GM08714 (cell line): Measurements from ENCODE around the gene COL3A1.

ENCODE experiments used
- H3K4me3 ChIP-seq: fragments of 200-500 bp; sonication (Bioruptor generic); 2 replicates; pipeline ENCODE4 v1.5.1; 2014; ENCODE audit warnings: mild to moderate bottlenecking, low read length, inconsistent platforms
- ZNF274 ChIP-seq: IDR thresholded peaks from 2 replicates; pipeline ENCODE4 v1.6.1; 2012; ENCODE audit warnings: mild to moderate bottlenecking, low read depth, low read length

The COL3A1 gene

DNA sequence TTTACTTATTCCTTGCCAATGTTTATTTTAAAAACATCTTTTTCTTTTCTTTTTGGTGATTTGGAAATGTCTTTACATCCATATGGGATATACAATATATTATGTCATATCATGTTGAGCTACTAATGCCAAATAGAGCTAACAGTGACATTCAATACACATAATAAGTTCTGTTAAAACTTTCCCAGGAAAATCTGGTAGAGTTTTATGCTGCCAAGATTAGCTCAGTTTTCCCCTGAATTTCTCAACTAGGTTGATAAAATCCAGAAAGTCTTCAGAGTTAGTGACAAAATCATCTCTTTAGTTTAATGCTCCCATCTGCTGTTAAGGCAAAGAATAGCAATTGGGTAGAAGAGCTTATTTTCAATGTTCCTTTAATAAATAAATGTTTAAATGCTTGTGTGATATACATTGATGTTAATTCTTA lies 9.9 kb downstream of the COL3A1 start:
- H3K4me3 ChIP-seq = no peak overlapping the region
- TF ChIP-seq ZNF274 = no peak

DNA sequence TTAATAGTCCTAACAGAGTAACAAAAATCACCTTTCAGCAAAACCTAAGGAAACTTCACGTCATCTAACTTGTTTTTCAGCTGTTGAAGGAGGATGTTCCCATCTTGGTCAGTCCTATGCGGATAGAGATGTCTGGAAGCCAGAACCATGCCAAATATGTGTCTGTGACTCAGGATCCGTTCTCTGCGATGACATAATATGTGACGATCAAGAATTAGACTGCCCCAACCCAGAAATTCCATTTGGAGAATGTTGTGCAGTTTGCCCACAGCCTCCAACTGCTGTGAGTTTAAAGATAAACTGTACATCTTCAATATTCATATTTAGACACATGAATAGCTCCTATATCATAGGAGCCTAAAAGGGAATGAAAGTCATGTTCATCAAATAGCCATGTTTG lies 10.5 kb downstream of the COL3A1 start:
- TF ChIP-seq ZNF274 = no peak
- H3K4me3 ChIP-seq = no peak overlapping the region

DNA sequence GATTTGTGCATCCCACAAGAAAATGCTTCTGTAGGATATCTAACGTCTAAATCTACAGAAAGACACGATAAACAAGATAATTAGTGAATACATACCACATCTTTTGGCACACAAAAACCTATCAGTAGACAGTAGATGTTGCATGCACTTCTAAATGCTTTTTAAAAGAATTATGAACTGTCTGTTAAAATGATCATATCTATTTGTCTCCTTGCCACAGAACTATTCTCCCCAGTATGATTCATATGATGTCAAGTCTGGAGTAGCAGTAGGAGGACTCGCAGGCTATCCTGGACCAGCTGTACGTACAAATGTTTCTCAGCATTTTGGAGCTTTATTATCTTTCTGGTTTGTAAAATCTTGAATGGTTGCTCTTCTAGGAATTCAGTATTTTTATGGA lies 12.7 kb downstream of the COL3A1 start:
- H3K4me3 ChIP-seq = no peak overlapping the region
- TF ChIP-seq ZNF274 = no peak

DNA sequence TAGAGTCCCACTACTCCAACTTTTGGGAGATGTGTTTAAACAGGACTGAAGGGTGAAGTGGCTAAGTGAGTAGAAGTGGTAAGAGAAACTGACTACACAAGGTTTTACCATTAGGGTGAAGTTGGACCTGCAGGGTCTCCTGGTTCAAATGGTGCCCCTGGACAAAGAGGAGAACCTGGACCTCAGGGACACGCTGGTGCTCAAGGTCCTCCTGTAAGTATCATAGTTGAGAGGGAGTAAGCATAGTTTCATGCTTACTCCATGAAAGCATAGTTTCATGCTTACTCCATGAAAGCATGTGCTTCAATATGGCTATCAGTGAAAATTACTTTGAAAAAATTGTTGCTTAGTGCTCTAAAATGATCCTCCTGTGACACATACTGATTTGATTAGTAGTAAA lies 19.1 kb downstream of the COL3A1 start:
- TF ChIP-seq ZNF274 = no peak
- no peak overlapping the region for H3K4me3 ChIP-seq

DNA sequence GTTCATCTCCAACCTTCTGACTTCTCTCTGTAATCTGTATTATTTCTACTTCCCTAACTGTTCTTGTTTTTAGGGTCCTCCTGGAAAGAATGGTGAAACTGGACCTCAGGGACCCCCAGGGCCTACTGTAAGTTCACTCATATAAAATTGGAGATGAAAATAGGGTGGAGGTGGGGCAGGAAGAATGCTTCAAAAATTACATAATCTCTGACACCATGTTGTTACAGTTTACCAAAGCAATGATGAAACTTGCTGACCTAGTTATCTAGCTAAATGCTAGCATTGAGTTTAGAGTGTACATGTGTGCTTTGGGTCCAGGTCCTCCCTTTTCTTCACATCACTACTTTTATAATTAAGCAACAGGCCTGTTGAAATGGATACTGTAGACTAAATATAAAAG lies 23.1 kb downstream of the COL3A1 start:
- H3K4me3 ChIP-seq = no peak overlapping the region
- TF ChIP-seq ZNF274 = no peak

DNA sequence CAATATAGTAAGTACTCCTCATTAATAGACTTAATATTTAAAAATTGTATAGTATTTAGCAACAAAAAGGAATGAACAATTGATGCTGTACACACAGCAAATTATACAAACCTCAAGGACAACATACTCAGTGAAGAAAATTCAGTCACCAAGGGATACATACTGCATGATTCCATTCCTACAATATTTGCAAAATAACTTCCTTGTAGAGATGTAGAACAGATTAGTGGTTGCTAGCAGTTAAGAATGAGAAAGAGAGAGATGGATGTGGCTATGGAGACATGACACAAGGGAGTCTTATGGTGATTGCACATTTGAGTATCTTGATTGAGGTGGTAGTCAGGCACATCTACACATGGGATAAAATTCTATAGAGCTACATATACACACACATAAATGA lies 26.0 kb downstream of the COL3A1 start:
- TF ChIP-seq ZNF274 = no peak

DNA sequence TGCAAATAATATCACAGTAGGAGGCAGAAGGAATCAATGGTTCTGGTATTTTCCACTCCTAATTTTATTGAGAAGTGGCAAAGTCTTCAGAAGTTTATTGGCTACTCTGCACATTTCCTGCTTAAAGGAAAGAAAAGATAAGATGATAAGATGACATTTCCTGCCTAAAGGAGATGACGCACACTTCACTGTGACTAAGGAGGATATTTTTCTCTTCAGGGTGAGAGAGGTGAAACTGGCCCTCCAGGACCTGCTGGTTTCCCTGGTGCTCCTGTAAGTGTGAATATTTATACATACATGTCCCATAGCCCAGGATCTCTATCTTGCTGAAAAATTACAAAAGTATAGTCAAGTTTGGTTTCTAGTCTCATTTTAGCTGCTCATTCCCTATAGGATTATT lies 27.9 kb downstream of the COL3A1 start:
- no peak overlapping the region for H3K4me3 ChIP-seq
- no peak for TF ChIP-seq ZNF274

More for the DNA sequence above, 26.0 kb downstream of the COL3A1 start:
- H3K4me3 ChIP-seq = no peak overlapping the region

DNA sequence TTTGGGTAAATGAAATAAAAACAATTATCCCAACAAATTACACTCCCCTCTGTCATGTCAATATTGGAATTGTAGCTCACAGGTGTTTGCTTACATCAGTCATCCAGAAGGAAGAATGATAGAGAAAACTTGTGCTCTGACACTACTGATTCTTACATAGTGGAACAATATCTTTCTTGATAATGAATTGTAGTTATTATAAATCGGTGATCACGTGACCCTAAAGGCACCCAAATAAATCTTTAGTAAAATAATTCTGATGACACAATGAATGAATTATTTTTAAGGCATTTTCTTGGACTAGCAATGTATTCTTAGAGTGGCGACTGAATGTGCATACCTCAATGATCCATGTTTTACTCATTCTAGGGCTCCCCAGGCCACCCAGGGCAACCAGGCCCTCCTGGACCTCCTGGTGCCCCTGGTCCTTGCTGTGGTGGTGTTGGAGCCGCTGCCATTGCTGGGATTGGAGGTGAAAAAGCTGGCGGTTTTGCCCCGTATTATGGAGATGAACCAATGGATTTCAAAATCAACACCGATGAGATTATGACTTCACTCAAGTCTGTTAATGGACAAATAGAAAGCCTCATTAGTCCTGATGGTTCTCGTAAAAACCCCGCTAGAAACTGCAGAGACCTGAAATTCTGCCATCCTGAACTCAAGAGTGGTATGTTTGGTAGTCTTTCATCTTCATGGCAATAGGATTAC lies 34.5 kb downstream of the COL3A1 start:
- no peak for TF ChIP-seq ZNF274

DNA sequence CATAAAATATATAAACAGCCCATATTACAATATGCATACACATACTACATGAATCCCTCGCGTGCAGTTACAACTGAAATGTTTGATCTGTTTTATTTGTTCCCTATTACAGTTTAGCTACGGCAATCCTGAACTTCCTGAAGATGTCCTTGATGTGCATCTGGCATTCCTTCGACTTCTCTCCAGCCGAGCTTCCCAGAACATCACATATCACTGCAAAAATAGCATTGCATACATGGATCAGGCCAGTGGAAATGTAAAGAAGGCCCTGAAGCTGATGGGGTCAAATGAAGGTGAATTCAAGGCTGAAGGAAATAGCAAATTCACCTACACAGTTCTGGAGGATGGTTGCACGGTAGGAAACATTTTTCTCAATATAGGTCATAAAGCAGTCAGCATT lies 36.4 kb downstream of the COL3A1 start:
- no peak overlapping the region for H3K4me3 ChIP-seq
- TF ChIP-seq ZNF274 = no peak

More for the DNA sequence above, 34.5 kb downstream of the COL3A1 start:
- no peak overlapping the region for H3K4me3 ChIP-seq

DNA sequence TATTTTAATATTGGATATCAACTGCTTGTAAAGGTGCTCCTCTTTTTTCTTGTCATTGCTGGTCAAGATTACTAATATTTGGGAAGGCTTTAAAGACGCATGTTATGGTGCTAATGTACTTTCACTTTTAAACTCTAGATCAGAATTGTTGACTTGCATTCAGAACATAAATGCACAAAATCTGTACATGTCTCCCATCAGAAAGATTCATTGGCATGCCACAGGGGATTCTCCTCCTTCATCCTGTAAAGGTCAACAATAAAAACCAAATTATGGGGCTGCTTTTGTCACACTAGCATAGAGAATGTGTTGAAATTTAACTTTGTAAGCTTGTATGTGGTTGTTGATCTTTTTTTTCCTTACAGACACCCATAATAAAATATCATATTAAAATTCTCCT lies 38.2 kb downstream of the COL3A1 start:
- no peak overlapping the region for H3K4me3 ChIP-seq
- no peak for TF ChIP-seq ZNF274

DNA sequence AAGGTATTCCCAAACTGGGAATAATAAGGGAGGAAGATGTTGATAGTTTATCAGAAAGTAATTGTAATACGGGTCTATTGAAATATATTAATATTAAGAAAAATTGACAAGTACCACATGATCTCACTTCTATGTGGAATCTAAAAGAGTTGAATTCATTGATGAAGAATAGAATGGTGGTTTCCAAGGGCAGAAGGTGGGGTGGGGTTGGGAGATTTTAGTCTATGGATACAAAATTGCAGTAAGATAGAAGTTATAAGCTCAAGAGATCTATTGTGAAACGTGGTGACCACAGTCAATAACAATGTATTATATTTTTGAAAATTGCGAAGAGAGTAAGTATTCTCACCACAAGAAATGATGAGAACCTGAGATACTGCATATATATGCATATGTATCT lies 38.9 kb downstream of the COL3A1 start:
- no peak for TF ChIP-seq ZNF274
- no peak overlapping the region for H3K4me3 ChIP-seq

DNA sequence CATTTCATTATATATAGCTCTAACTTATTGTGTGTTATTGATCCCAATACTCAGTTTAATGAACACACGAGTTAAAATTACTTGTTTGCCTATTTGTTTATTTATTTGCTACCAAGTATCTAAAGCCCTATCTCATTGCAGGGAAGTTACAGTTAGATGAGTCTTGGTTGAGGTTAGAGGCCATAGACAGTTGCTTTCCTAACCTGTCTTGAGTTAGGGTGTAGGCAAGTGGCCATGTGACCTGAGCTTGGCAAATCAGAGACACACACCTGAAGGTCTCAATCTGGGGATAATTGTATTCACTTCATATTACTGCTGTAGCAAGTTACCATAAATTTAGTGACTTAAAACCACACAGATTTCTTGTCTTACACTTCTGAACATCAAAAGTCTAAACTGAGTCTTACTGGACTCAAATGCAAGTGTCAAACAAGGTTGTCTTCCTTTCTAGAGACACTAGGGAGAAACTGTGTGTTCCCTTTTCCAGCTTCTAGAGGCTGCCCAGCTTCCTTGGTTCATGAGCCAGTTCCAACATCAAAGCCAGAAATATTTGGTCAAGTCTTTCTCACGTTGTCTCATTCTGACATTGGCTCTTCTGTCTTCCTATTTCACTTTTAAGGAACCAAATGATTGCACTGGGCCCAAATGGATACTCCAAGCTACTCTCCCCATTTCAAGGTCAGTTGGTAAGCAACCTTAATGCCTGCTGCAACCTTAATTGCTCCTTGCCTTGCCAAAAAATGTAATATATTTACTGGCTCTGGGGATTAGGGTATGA lies 39.7 kb downstream of the COL3A1 start:
- TF ChIP-seq ZNF274 = no peak
- no peak overlapping the region for H3K4me3 ChIP-seq

DNA sequence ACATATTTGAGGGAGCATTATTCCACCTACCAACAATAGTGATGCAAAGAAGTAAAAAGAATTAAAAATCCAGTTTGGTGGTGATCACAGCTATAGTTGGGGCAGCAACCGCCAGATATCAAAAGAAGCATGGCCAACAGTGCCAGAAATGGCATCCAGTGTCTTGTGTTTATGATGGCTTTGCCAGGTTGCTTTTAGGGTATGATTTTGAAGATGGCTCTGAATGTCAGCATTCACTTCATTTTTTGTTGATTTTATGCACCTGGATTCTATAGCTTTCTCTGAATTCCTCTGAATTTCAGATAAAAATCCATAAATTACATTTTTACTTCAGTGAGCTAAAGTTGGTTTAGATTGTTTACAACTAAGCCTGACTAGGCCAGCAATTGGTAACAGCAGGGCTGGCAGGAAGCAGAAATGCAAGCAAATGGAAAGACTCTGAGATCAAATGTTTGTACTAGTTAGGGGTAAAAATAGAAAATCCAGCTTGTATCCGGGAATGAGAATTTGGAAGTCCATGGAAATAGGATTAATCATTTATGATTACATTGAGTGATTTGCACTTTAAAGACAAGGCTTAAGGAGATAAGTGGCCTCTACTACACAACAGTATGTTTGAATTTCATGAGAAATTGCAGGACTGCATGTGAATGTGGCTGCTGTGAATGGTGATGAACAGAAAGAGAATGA lies 40.4 kb downstream of the COL3A1 start:
- no peak overlapping the region for H3K4me3 ChIP-seq

DNA sequence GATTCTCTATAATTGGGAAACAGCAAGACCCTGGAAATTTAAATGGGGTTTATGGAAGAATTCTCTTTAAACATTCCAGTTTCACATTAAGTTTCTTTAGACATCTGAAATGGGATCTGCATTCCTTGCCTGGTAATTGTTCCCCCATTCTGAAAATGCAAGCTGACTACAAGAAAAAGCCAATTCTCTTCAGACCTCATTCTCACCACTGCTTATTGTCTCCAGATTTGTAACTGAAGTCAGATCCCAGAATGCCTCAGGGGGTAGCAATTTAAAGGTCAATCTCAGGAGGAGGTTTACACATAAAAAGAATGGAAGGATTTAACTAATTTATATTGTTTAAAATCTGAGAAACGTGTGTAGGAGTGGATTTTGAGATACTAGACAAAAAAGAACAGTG lies 41.2 kb downstream of the COL3A1 start:
- no peak overlapping the region for H3K4me3 ChIP-seq
- TF ChIP-seq ZNF274 = no peak

More for the DNA sequence above, 40.4 kb downstream of the COL3A1 start:
- TF ChIP-seq ZNF274 = no peak
